Measurements from ENCODE around the gene C10orf62. TPM values are rescaled to one million over a fixed set of nuclear protein-coding genes. Genes with fewer than 3 reads are reported as not detected.
A peak's percentile ranks its signal among the peaks of the same experiment; 100 is the strongest.

The C10orf62 gene
- total and polyA plus RNA-seq, 3 donors from 2014 or later: 108 to 373 (median 304) TPM

DNA sequence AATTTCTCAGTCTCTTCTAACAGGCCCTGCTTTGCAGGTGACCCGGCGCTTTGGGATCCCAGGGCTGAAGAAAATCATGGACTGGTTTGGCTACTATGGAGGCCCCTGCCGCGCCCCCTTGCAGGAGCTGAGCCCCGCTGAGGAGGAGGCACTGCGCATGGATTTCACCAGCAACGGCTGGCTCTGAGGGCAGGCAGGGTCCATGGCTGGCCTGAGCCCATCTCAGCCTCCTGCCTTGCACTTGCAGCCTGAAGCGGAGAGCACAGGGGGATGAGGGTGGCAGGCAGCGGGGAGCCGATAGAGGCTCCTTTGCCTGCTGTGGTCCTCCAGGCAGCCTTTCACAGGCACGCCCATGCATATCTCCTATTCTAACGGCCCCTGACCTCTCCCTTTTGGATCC is 22.0 kb downstream of the C10orf62 start:
- Histone ChIP-seq H3K4me1 (no peaks in the 10 kb centered on the region), H3K36me3 (ENCODE audit: low read depth, missing control alignments) (no peaks in the 10 kb centered on the region), H3K27me3 (no peaks in the 10 kb centered on the region), H3K27ac (no peak overlapping the region), H3K9me3 (no peaks in the 10 kb centered on the region), H3K4me3 (no peak overlapping the region)
- intact Hi-C loops (cut with DNase I; ENCODE audit: low total_unique reads): loop anchor here (5.0 kb wide), 1 partner anchor 34 kb away; no protein-coding TSS in a partner anchor
- TF ChIP-seq, protein P1, sequence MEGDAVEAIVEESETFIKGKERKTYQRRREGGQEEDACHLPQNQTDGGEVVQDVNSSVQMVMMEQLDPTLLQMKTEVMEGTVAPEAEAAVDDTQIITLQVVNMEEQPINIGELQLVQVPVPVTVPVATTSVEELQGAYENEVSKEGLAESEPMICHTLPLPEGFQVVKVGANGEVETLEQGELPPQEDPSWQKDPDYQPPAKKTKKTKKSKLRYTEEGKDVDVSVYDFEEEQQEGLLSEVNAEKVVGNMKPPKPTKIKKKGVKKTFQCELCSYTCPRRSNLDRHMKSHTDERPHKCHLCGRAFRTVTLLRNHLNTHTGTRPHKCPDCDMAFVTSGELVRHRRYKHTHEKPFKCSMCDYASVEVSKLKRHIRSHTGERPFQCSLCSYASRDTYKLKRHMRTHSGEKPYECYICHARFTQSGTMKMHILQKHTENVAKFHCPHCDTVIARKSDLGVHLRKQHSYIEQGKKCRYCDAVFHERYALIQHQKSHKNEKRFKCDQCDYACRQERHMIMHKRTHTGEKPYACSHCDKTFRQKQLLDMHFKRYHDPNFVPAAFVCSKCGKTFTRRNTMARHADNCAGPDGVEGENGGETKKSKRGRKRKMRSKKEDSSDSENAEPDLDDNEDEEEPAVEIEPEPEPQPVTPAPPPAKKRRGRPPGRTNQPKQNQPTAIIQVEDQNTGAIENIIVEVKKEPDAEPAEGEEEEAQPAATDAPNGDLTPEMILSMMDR (IDR thresholded peaks at IDR 0.05): no peak
- TF ChIP-seq POLR2A (IDR thresholded peaks at IDR 0.05): no peak
- no peak for DNase-seq
- WGBS, 2 donors: 89 to 94% methylated on average over 6 to 12 of the region's 12 CpGs

DNA sequence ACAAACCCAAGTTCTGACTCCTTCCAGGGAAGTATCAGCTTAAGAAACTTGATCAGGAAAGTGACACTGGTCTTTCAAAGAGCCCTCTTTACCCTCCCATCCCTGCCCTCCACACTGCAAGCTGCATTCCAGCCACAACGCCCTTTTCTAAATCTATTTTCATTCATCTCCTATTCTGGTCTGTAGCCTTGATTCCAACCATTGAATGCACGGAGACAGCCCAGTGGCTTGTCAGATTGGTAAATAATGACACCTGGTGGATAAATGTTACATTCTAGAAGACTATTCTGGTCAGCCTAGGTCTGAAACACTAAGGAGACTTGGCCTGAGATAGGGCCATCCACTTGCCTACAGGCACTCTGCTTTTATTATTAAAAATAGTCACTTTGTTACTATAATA is 22.9 kb downstream of the C10orf62 start:
- no peak for TF ChIP-seq POLR2A (IDR thresholded peaks at IDR 0.05)
- TF ChIP-seq, protein P1 (IDR thresholded peaks at IDR 0.05): peak in 2 of 3 experiments; percentile 36 to 48
- Histone ChIP-seq H3K27me3 (no peaks in the 10 kb centered on the region), H3K27ac (no peak overlapping the region), H3K9me3 (no peaks in the 10 kb centered on the region), H3K4me3 (no peak overlapping the region), H3K36me3 (ENCODE audit: low read depth, missing control alignments) (no peaks in the 10 kb centered on the region), H3K4me1 (no peaks in the 10 kb centered on the region)
- no peak for DNase-seq
- WGBS, 2 donors: 38% methylated on average over 2 of the region's 2 CpGs
- intact Hi-C loops (cut with DNase I; ENCODE audit: low total_unique reads): loop anchor here (5.0 kb wide), 1 partner anchor 35 kb away; no protein-coding TSS in a partner anchor

DNA sequence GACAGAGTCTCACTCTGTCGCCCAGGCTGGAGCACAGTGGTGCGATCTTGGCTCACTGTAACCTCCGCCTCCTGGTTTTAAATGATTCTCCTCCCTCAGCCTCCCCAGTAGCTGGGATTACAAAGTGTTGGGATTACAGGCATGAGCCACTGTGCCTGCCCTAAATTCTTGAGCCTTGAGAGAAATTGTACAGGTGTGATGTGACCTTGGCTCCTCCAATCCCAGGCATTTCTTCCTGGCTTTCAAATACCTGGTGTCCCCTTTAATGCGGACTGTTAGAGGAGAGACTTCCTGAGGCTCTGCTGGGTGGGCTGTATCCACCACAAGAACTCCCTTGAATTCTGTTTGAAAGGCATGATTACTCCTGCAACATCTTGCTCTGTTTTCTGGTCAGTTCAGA is 28.8 kb downstream of the C10orf62 start:
- Histone ChIP-seq H3K27ac (no peak overlapping the region), H3K4me1 (no peaks in the 10 kb centered on the region), H3K4me3 (no peak overlapping the region), H3K27me3 (no peaks in the 10 kb centered on the region), H3K9me3 (no peaks in the 10 kb centered on the region), H3K36me3 (ENCODE audit: low read depth, missing control alignments) (no peaks in the 10 kb centered on the region)
- intact Hi-C loops (cut with DNase I; ENCODE audit: low total_unique reads): no loop called here
- WGBS, 2 donors: 93% methylated on average over 4 of the region's 4 CpGs
- TF ChIP-seq POLR2A (IDR thresholded peaks at IDR 0.05): no peak
- TF ChIP-seq, protein P1 (IDR thresholded peaks at IDR 0.05): no peak
- DNase-seq: no peak

GRCh38 chr10:97618733-97619132 is 29.2 kb downstream of the C10orf62 start:
- no peaks in the 10 kb centered on the region for H3K9me3 ChIP-seq
- 97% methylated on average over 4 of the region's 4 CpGs for WGBS, 2 donors
- intact Hi-C loops (cut with DNase I; ENCODE audit: low total_unique reads): no loop called here
- H3K4me1 ChIP-seq: no peaks in the 10 kb centered on the region
- H3K4me3 ChIP-seq: no peak overlapping the region
- no peaks in the 10 kb centered on the region for H3K36me3 ChIP-seq (ENCODE audit: low read depth, missing control alignments)
- TF ChIP-seq, protein P1 (IDR thresholded peaks at IDR 0.05): no peak
- no peak for TF ChIP-seq POLR2A (IDR thresholded peaks at IDR 0.05)
- no peak for DNase-seq
- no peak overlapping the region for H3K27ac ChIP-seq
- H3K27me3 ChIP-seq: no peaks in the 10 kb centered on the region

GRCh38 chr10:97623277-97623676 is 33.8 kb downstream of the C10orf62 start:
- H3K4me3 ChIP-seq: no peak overlapping the region
- no peak for TF ChIP-seq POLR2A (IDR thresholded peaks at IDR 0.05)
- TF ChIP-seq, protein P1 (IDR thresholded peaks at IDR 0.05): no peak
- H3K4me1 ChIP-seq: no peaks in the 10 kb centered on the region
- intact Hi-C loops (cut with DNase I; ENCODE audit: low total_unique reads): no loop called here
- H3K9me3 ChIP-seq: no peaks in the 10 kb centered on the region
- H3K36me3 ChIP-seq (ENCODE audit: low read depth, missing control alignments): no peaks in the 10 kb centered on the region
- WGBS, 2 donors: 95 to 100% methylated on average over 1 of the region's 1 CpG
- no peak for DNase-seq
- no peaks in the 10 kb centered on the region for H3K27me3 ChIP-seq
- H3K27ac ChIP-seq: no peak overlapping the region
